ENCODE data around the gene APBB2. TPM values are rescaled to one million over a fixed set of nuclear protein-coding genes. Genes with fewer than 3 reads are reported as not detected.

The APBB2 gene
- total and polyA plus RNA-seq, 2 of the 8 experiments (the other 6 are each of a cell fraction or from before 2014, with no cell fraction given): 58.7 to 59.4 TPM

- H3K27me3 ChIP-seq (replicated peaks in 1 of 4; ENCODE audit: control insufficient read depth in 3 of 4, extremely low read depth in 1 of 4, insufficient read depth in 3 of 4, low read length in 3 of 4): no peaks in the 10 kb centered on the region
- H3K9me3 ChIP-seq (ENCODE audit: insufficient read depth in 2 of 2, low read depth in 1 of 2, low read length in 1 of 2): no peaks in the 10 kb centered on the region
- no peaks in the 10 kb centered on the region for H3K79me2 ChIP-seq (ENCODE audit: control insufficient read depth in 1 of 2, insufficient read depth in 2 of 2, low read length in 2 of 2)
- TF ChIP-seq CTCF (IDR thresholded peaks at IDR 0.05; ENCODE audit: control extremely low read depth in 1 of 3, insufficient read depth in 1 of 3, low read depth in 1 of 3, low read length in 3 of 3) (no peak), RAD21 (IDR thresholded peaks at IDR 0.05 in 1 of 2, conservative IDR thresholded peaks at IDR 0.05 in 1 of 2; ENCODE audit: low read depth in 2 of 2, low read length in 2 of 2) (no peak)
- WGBS, 2 experiments (ENCODE audit: extremely low coverage in 1 of 2, insufficient coverage in 1 of 2, insufficient read length in 1 of 2, insufficient replicate concordance in 2 of 2, low coverage in 1 of 2, low lambda C conversion rate in 2 of 2, missing lambda C conversion rate in 1 of 2): 85% methylated on average over 8 of the region's 8 CpGs; no CpG with 5 or more reads in 1 of the 2 experiments
- CTCF ChIA-PET (ENCODE audit: partially characterized antibody): interaction anchor here (1.0 to 14.6 kb wide), 6 partner anchors 8 to 276 kb away, joined by 3 to 224 read pairs (median 7); no protein-coding TSS in a partner anchor
- no peak overlapping the region for H3K14ac ChIP-seq (ENCODE audit: insufficient read length)
- no peak overlapping the region for H3K56ac ChIP-seq (replicated peaks; ENCODE audit: insufficient read length, low read depth, low read length)
- H2BK15ac ChIP-seq (ENCODE audit: low read length): no peak overlapping the region; the same call in 1 of the 2 replicates
- no peak overlapping the region for H4K91ac ChIP-seq (replicated peaks; ENCODE audit: insufficient read length, low read length)
- H4K8ac ChIP-seq (ENCODE audit: extremely low read depth, insufficient read depth, low read length): no peak overlapping the region
- H3K9ac ChIP-seq (replicated peaks in 1 of 4; ENCODE audit: extremely low read depth in 1 of 4, low read depth in 3 of 4, low read length in 3 of 4): no peak overlapping the region
- H2BK5ac ChIP-seq (ENCODE audit: low read depth, low read length): no peak overlapping the region
- H2BK20ac ChIP-seq (ENCODE audit: low read length): no peak overlapping the region
- no peak overlapping the region for H2AFZ ChIP-seq (ENCODE audit: low read length)
- FAIRE-seq (no peak), DNase-seq (ENCODE audit: low read depth in 1 of 2, low spot score in 2 of 2) (no peak)
- H4K5ac ChIP-seq (ENCODE audit: insufficient read length, low read depth, low read length): no peak overlapping the region
- H3K36me3 ChIP-seq (ENCODE audit: control insufficient read depth in 2 of 4, insufficient read depth in 4 of 4, low read length in 3 of 4): no peaks in the 10 kb centered on the region
- H3K27ac ChIP-seq (ENCODE audit: low read depth, low read length): no peak overlapping the region
- H3K79me1 ChIP-seq (ENCODE audit: low read depth, low read length): no peaks in the 10 kb centered on the region
- H3K23ac ChIP-seq (ENCODE audit: insufficient read length): no peak overlapping the region
- POLR2A ChIA-PET (ENCODE audit: partially characterized antibody): interaction anchor here (1.0 to 1.4 kb wide), 2 partner anchors 96 to 357 kb away, joined by 3 read pairs; no protein-coding TSS in a partner anchor
- H3K4me3 ChIP-seq (ENCODE audit: extremely low read depth in 1 of 4, insufficient read depth in 2 of 4, low read depth in 3 of 4, low read length in 4 of 4): no peak overlapping the region
- no peak overlapping the region for H3K18ac ChIP-seq (ENCODE audit: extremely low read depth, low read length)
- no peak overlapping the region for H2BK120ac ChIP-seq (replicated peaks; ENCODE audit: low read depth, low read length)
- no peaks in the 10 kb centered on the region; the same call in 1 of the 2 replicates for H3K23me2 ChIP-seq (ENCODE audit: low read depth, low read length)
- H2BK12ac ChIP-seq (ENCODE audit: low read depth, low read length): no peak overlapping the region
- H3K4me1 ChIP-seq (replicated peaks in 1 of 4; ENCODE audit: control insufficient read depth in 3 of 4, insufficient read depth in 4 of 4, low read length in 3 of 4): peaks cover 0 to 7% (median 4%) of the 10 kb centered on the region in 4 experiments; a peak in 5 of 7 replicates
- no peak overlapping the region for H3K4ac ChIP-seq (replicated peaks; ENCODE audit: insufficient read length, low read depth, low read length)
- no peaks in the 10 kb centered on the region for H4K20me1 ChIP-seq (replicated peaks in 1 of 2; ENCODE audit: control insufficient read depth in 1 of 2, insufficient read depth in 2 of 2, low read length in 2 of 2)
- no peak overlapping the region for H2AK5ac ChIP-seq (ENCODE audit: low read depth, low read length)
- no peak overlapping the region for H3K4me2 ChIP-seq (ENCODE audit: insufficient read depth in 1 of 2, low read depth in 2 of 2, low read length in 2 of 2)
Observed at GRCh38 chr4:40905414-40905813, 308.9 kb downstream of the APBB2 start.

Measured in H1 (cell line).